Mammary epithelial cell (primary cell): Measurements from ENCODE around the gene CHGA.

Source experiments
- EZH2 ChIP-seq: IDR thresholded peaks from 2 replicates; pipeline ENCODE4 v1.6.1; 2012; ENCODE audit warnings: low read length, inconsistent platforms, borderline replicate concordance
- TF ChIP-seq, protein P1 (sequence below), 2 donors: IDR thresholded peaks in 1 of 2; conservative IDR thresholded peaks in 1 of 2; 2 replicates each; pipeline ENCODE4 v1.5.1; 2011 to 2012; ENCODE audit warnings: inconsistent platforms in 2 of 2, low read length in 2 of 2, mild to moderate bottlenecking in 2 of 2, control low read depth in 1 of 2, low read depth in 1 of 2; ENCODE audit not compliant: insufficient read depth in 1 of 2; ENCODE audit errors: extremely low read depth in 1 of 2

DNA sequence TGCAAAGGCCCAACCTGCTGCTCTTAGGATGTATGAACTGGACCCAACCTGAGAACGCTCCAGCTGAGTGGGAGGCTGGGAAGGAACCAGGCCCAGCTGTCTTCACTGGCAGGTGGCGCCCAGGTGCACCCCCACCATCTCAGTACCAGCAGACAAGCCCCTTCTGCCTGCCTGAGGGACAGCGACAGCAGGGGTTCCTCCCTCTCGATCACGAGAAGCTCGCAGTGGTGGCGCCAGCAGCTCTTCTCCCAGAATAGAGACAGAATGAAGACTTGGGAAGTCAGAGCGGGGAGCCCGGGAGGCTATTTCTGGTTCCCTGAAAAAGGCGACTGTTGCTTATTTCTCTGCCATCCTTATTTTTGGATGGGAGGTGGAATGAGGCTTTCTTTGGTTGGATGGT lies 46.5 kb downstream of the CHGA start:
- no peak for TF ChIP-seq EZH2
- TF ChIP-seq, protein P1, sequence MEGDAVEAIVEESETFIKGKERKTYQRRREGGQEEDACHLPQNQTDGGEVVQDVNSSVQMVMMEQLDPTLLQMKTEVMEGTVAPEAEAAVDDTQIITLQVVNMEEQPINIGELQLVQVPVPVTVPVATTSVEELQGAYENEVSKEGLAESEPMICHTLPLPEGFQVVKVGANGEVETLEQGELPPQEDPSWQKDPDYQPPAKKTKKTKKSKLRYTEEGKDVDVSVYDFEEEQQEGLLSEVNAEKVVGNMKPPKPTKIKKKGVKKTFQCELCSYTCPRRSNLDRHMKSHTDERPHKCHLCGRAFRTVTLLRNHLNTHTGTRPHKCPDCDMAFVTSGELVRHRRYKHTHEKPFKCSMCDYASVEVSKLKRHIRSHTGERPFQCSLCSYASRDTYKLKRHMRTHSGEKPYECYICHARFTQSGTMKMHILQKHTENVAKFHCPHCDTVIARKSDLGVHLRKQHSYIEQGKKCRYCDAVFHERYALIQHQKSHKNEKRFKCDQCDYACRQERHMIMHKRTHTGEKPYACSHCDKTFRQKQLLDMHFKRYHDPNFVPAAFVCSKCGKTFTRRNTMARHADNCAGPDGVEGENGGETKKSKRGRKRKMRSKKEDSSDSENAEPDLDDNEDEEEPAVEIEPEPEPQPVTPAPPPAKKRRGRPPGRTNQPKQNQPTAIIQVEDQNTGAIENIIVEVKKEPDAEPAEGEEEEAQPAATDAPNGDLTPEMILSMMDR (conservative IDR thresholded peaks at IDR 0.05 in 1 of 2, IDR thresholded peaks at IDR 0.05 in 1 of 2; ENCODE audit: extremely low read depth in 1 of 2, insufficient read depth in 1 of 2, low read depth in 1 of 2, low read length in 2 of 2): no peak
